ENCODE results near the gene TSPAN17. TPM values are rescaled to one million over a fixed set of nuclear protein-coding genes. Genes with fewer than 3 reads are reported as not detected.
"Not testable (repeated sequence)": the region's sequence is repeated elsewhere in the genome, so short reads cannot be mapped to it uniquely, and the experiment has no call there.

TSPAN17 gene
- total RNA-seq, 1 experiment from 2014 or later, result 126 TPM

DNA sequence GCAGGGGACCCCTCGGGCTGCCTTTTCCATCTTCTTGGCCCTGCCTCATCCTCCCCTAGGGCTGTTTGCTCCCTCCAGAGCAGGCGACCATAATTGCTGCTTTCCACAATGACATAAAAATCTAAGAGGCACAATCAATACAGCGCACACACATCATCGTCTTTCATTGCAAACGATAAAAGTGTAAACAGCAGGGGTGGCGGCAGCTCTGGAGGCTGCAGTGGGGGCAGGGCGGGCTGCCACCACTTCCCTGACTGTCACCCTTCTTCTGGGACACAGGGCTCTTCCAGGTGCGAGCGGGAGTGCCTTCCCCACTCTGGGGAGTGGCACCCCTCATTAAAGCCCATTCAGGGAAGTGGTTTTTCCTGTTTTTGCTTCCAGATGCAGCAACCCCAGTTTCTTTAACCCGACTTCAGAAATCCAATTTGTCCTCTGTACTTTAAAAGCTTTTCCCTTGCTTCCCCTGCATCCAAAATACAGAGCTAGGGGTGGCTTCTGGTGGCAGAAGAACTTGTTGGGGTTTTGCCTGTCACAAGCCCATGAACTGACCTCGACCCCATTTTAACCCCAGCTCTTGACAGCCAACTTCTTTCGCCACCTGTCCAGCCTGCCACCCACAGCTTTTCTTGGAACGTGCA is 45.7 kb downstream of the TSPAN17 start:
- in situ Hi-C loops (cut with HindIII; ENCODE audit: low pct_unique_long_range_greater_than_20kb, low sequenced_read_pairs), result no loop called here
- no peak for DNase-seq (ENCODE audit: low read depth)

- in situ Hi-C loops (cut with HindIII; ENCODE audit: low pct_unique_long_range_greater_than_20kb, low sequenced_read_pairs), result no loop called here
- no peak for DNase-seq (ENCODE audit: low read depth)
These were observed 46.2 kb downstream of the TSPAN17 start for GRCh38 chr5:176693477-176693851.

DNA sequence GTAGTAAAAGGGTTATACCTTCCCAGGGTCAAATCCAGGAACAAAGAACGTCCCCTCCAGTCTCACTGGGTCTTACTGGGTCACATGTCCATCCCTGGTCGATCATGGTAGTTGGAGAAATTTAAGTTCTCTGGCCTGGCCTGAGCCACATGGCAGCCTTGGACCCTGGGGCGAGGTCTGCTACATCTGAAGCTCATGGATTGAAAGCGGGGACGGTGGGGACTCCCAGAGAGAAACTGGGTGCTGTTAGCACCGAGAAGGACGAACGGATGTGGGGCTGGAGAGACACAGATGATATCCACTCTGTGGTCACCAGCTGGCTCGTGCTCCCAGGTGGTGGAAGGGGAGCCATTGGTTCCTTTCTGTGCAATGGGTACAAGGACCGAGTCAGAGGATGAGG is 46.9 kb downstream of the TSPAN17 start:
- no peak for DNase-seq (ENCODE audit: low read depth)
- in situ Hi-C loops (cut with HindIII; ENCODE audit: low pct_unique_long_range_greater_than_20kb, low sequenced_read_pairs), result no loop called here

DNA sequence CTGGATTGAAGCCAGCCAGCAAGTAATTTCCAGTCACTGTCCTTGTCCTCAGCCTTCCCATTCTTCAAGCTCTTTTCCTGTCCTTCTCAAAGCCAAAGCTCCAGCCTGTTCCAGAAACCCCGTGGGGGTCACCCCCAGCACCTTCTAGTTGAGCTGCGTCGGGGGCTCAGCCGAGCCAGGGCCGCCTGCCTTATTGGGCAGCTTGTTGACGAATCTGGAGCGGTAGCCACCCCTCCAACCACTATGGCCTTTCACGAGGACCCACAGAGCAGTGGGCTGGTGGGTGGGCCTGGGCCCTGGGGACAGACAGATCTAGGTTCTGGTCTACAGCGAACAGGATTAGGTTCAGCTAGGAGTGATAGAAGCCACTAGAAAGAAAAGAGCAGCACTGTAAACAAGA is 47.3 kb downstream of the TSPAN17 start:
- DNase-seq (ENCODE audit: low read depth), result no peak
- in situ Hi-C loops (cut with HindIII; ENCODE audit: low pct_unique_long_range_greater_than_20kb, low sequenced_read_pairs), result no loop called here

DNA sequence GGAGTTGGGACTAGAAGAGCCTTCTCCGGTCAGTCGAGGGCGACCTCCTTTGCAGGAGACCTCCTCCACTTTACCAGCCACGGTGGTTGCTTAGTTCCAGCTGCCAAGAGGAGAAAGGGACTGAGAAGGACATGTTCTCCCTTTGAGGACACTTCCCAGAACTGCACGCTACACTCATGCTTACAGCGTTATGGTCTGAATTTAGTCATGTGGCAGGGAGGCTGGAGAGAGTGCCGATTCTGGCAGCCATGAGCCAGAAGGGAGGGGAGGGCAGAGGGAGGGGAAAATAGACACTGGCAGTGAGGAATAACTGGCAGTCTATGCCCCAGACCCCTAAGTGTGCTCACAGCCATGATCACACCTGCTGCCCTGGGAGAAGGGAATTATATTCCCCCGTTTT is 47.8 kb downstream of the TSPAN17 start:
- in situ Hi-C loops (cut with HindIII; ENCODE audit: low pct_unique_long_range_greater_than_20kb, low sequenced_read_pairs), result no loop called here
- no peak for DNase-seq (ENCODE audit: low read depth)

- in situ Hi-C loops (cut with HindIII; ENCODE audit: low pct_unique_long_range_greater_than_20kb, low sequenced_read_pairs), result no loop called here
- no peak for DNase-seq (ENCODE audit: low read depth)
These were observed 50.1 kb downstream of the TSPAN17 start for GRCh38 chr5:176697267-176697933.

DNA sequence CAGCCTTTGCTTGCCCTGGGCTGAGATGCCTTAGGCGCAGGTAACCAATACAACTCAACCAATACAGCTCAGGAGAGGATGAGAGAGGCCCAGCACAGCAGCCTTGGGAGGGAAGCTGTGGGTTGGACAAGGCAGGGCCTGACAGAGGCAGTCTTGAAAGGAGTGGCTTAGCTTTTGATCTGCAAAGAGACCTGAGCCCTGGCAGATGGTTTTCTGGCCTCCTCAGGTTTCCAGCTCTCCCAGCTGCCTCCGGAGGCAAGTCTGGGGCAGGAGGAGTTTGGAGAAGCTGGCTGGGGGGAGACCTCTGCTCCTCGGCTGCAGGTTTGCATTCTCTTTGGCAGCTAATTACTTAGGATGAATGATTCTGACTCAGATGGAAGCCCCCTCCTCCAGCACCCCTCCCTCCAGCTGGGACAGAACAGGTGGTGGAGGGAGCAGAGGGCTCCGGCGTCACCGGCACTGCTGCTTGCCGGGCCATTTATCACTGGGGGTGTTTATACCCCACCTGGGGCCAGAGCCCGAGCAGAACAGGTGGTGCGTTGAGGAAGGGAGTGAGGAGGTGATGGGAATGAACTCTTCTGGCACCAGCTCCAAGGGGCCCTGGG is 50.8 kb downstream of the TSPAN17 start:
- DNase-seq (ENCODE audit: low read depth), result no peak
- in situ Hi-C loops (cut with HindIII; ENCODE audit: low pct_unique_long_range_greater_than_20kb, low sequenced_read_pairs), result no loop called here

DNA sequence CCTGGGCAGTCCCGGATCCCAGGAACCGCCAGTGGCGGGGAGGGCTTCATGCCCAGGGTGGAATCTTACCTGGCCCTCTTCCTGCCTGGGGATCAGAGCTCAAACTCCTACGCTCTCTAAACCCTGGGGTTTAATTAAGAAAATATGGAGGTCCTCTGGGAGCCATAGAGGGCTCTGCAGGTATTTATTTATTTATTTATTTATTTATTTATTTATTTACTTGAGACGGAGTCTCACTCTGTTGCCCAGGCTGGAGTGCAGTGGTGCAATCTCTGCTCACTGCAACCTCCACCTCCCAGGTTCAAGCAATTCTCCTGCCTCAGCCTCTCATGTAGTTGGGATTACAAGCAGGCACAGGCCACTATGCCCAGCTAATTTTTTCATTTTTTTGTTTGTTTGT is 52.2 kb downstream of the TSPAN17 start:
- in situ Hi-C loops (cut with HindIII; ENCODE audit: low pct_unique_long_range_greater_than_20kb, low sequenced_read_pairs); DNase-seq (ENCODE audit: low read depth): not testable (repeated sequence)

GRCh38 chr5:176700239-176700847 is 53.1 kb downstream of the TSPAN17 start:
- in situ Hi-C loops (cut with HindIII; ENCODE audit: low pct_unique_long_range_greater_than_20kb, low sequenced_read_pairs), result no loop called here
- no peak for DNase-seq (ENCODE audit: low read depth)

GRCh38 chr5:176702671-176703641 is 55.7 kb downstream of the TSPAN17 start:
- in situ Hi-C loops (cut with HindIII; ENCODE audit: low pct_unique_long_range_greater_than_20kb, low sequenced_read_pairs), result no loop called here
- DNase-seq (ENCODE audit: low read depth), result no peak

GRCh38 chr5:176703857-176704256 is 56.6 kb downstream of the TSPAN17 start:
- DNase-seq (ENCODE audit: low read depth), result no peak
- in situ Hi-C loops (cut with HindIII; ENCODE audit: low pct_unique_long_range_greater_than_20kb, low sequenced_read_pairs), result no loop called here

GRCh38 chr5:176704355-176704754 is 57.1 kb downstream of the TSPAN17 start:
- in situ Hi-C loops (cut with HindIII; ENCODE audit: low pct_unique_long_range_greater_than_20kb, low sequenced_read_pairs), result no loop called here
- no peak for DNase-seq (ENCODE audit: low read depth)

DNA sequence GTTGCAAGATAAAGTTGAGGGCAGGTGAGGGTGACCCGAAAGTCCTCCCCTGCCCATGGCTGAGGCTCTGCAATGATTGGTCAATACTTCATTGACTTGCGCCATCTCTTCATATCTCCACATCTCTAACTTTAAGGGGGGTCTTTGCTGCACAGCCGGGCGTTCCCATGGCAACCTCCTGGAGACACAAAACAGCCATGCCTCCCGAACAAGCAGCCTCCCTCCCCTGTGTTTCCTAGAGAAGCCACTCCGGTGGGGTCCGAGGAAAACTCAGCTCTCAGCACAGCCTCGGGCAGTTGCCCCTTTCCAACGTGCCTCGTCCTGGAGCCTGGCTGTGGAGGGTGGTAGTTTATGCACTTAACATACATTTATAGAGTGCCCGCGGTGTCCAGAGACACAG is 57.5 kb downstream of the TSPAN17 start:
- in situ Hi-C loops (cut with HindIII; ENCODE audit: low pct_unique_long_range_greater_than_20kb, low sequenced_read_pairs), result no loop called here
- no peak for DNase-seq (ENCODE audit: low read depth)

Other genes starting within 250 kb of the TSPAN17 start
- gene CLTB, start 230.9 kb upstream of the TSPAN17 start, total RNA-seq (2014; rRNA removed; shearing (Covaris generic); ENCODE audit: low replicate concordance), result 70.3 and 106 TPM in 2 replicates
- gene FAF2, start 199.1 kb upstream of the TSPAN17 start, total RNA-seq (2014; rRNA removed; shearing (Covaris generic); ENCODE audit: low replicate concordance), result 26.2 and 31.4 TPM in 2 replicates
- gene RNF44, start 110.1 kb upstream of the TSPAN17 start, total RNA-seq (2014; rRNA removed; shearing (Covaris generic); ENCODE audit: low replicate concordance), result 2.0 and 18.7 TPM in 2 replicates
- gene CDHR2, start 98.1 kb upstream of the TSPAN17 start, total RNA-seq (2014; rRNA removed; shearing (Covaris generic); ENCODE audit: low replicate concordance), result 0.23 and 1.2 TPM in 2 replicates
- 30.1 and 36.8 TPM in 2 replicates for gene GPRIN1, start 37.3 kb upstream of the TSPAN17 start, total RNA-seq (2014; rRNA removed; shearing (Covaris generic); ENCODE audit: low replicate concordance)
- not detected in 2 replicates for gene SNCB, start 16.9 kb upstream of the TSPAN17 start, total RNA-seq (2014; rRNA removed; shearing (Covaris generic); ENCODE audit: low replicate concordance)
- gene EIF4E1B, start 16.8 kb upstream of the TSPAN17 start, total RNA-seq (2014; rRNA removed; shearing (Covaris generic); ENCODE audit: low replicate concordance), result not detected in 2 replicates
- 4.1 and 6.8 TPM in 2 replicates for gene UNC5A, start 163.1 kb downstream of the TSPAN17 start, total RNA-seq (2014; rRNA removed; shearing (Covaris generic); ENCODE audit: low replicate concordance)